NCI-H2196 (cell line): ENCODE results near the gene KCTD5.
A peak's percentile ranks its signal among the peaks of the same experiment; 100 is the strongest.

ENCODE experiments used
- DNase-seq: peaks from one replicate; lab custom pipeline; 2025; ENCODE audit not compliant: unreplicated experiment; lab: John Stamatoyannopoulos, UW

The KCTD5 gene

DNA sequence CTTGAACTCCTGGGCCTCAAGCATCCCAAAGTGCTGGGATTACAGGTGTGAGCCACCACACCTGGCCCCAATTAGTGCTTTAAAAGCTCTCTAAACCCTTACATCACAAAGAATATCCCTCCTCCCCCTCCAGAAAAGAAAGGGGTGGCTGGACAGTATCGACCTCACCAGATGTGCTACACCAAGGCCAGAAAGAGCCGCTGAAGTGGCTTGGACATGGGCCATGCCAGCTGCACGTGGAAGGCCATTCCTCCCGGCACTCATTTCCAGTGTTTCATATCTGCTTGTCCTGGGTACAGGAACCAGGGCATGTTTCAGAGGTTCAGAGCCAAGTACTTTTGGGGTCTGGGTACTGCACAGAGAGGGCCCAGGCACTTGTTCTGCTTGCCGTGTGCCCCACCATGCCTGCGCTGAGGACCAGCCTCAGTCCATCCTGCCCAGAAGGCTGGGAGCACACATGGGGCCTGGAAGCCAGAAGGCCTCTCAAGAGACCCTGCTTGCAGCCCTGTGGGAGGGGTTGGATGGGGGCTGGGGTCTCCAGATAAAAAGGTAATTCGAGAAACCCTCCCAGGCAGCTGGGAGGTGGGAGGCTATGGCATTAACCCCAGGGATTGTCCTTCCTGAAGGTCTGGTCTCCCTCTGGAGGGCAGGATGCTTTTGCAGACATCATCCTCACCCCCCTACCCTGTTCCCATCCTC lies 66.6 kb downstream of the KCTD5 start:
- peak; percentile 91 for DNase-seq

DNA sequence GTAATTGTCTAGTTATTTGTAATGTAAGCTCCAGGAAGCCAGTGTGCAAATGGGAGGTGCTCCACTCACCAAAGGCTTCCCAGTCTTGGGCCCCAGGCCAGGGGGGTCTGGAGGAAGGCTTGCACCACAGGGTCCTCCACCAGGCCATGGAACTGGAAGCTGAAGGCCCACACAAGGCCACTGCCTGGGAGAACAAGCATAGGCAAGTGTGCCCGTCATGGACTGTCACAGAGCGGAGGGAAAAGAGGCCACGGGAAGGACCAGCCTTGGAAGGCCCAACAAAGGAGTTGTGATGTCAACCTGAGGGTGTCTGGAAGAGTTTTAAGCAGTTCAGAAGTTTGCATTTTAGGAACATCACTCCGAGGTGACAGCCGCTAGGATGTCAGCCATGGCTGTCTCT lies 67.2 kb downstream of the KCTD5 start:
- DNase-seq, result no peak

DNA sequence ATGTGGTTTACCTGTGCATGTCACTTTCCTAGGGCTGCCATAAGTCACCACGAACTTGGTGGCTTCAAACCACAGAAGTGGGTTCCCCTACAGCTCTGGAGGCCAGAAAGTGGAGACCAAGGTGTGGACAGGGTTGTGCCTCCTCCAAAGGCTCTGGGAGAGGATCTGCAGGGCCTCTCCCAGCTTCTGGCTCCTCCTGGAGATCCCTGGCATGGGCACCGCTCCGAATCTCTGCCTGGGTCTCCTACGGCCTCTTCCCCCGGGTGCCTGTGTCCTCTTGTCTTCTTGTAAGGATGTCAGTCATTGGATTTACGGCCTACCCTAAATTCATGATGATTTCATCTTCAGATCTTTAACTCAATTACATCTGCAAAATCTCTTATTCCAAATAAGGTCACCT lies 67.6 kb downstream of the KCTD5 start:
- no peak for DNase-seq

DNA sequence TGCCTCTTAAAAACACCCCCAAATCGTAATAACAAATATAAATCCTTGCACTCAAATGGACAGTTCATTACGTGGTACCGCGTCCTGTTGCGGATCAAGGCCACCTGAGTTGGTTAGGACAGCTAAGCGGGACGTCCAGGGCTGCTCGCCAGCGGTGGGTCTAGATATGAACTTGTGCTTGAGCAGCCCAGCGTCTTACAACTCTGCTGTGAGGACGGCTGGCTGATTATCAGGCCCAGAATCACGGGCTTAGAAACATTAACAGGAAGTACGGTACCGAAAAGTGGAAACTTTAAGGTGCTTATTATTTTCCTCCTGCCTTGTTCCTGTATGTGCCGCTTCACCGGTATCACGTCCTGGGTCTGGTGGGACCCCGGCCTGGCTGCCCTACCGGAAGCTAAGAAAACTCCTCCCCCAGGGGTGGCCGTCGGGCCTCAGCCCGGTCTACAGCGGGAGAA lies 69.3 kb downstream of the KCTD5 start:
- peak; percentile 37 for DNase-seq

DNA sequence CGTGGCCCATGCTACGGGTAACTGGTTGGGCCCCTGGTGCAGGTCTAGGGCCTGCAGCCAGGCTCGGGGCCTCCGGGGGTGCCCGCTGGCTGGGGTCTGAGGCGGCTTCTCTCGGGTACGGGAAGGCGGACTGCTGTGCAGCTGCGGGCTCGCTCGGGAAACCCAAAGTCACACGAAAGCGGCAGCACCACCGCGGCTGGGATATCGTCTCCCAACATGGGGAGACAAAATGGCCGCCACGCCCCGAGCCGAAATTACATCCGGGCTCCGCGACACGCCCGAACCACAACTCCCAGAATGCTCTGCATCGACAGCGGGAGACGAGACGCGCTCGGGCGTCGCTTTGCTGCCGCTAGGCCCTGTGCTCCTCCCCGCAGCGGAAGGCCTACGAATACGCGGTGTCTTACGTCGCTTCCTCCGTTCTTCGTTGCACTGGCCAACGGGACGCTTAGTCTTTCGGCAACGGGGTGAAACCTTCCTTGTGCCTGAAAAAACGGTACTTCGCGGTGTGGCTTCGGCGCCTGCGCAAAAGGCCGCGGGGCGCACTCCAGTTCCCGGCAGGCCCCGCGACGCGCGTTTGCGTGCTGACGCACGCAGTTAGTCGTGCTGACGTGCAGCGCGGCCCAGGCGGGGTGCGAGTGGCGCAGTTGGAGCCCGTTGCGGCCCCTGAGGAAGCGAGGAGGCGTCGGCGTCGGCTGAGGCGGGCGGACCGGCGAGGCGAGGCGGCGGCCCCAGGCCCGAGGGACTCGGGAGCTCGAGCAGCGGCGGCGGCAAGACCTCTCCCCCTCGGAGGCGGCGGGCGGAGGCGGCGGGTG lies 69.9 kb downstream of the KCTD5 start, which contains the start of gene SRRM2:
SRRM2 (plus strand) TSS at position 604 of the 815 bp plus-strand sequence. CDS start 3,727 bp downstream, outside the sequence.
- DNase-seq, result peak; percentile 96

DNA sequence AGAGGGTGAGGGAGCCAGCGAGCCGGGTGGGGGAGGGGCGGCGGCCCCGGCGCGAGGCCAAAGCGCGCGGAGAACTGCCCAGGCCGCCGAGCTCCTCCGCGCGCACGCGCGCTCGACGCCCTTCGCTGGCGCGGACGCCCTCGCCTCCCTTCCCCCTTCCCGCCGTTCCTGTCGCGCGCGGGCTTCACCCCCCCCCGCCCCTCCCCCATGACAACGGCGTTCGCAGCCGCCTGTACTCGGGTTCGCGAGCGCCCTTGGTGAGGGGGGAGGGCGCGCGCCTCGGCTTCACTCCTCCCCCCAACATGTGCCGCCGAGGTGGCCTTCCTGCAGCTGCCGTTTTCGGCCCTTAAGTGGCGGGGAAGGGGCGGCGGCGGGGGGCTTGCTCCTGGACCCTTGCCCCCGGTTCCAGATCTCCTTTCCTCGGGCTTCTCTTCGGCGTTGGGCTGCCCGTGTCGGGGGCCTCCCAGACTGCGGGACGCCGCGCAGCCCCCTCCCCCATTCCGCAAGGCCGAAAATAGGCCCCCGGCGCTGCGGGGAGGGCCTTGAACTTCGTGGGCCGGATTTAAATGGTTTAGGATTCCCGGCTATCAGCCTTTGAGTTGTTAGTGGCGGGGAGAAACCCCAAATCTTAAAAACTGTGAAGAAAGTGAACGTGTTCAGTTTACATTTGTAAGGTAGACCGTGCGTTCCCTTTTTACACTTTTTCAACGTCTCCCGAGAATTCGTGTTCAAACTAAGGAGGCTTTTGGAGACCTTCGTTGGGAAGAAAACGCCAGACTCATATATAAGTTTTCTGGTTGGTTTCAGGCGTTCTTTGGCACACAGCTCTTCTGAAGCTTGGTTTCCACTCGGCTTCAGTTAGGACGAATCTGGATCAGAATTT lies 70.8 kb downstream of the KCTD5 start:
- peak; percentile 87 for DNase-seq

DNA sequence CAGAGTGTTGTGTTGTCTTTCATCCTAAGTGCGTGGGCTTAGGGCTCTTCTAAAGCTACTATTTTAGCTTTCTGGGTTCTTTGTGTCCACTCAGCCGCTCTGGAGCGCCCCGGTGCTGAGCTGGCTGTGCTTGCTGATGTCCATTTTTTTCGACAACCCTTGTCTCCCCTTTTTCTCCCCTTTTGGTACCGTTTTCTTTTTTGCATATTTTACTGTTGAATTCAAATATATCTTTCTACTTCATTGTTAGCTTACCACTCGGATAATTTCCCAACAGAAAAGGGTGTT lies 71.4 kb downstream of the KCTD5 start:
- no peak for DNase-seq

DNA sequence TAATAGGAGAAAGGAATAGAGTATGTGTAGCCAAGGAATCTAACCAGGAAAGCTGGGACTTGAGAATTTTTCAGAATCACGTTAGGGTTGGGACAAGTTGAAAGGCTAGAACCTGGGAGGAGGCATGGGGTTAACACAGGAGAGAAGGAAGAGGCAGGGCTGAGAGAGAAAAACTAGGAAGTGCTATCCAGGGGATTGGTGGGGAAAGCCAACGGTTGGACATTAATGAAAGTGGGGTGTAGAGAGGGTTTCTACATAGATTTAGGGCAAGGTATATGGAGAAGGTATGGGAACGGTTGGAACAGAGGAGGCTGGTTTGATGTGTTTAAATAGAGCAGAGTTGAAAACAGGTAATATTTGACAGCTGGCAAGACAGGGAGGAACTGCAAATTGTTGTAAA lies 72.8 kb downstream of the KCTD5 start:
- no peak for DNase-seq

DNA sequence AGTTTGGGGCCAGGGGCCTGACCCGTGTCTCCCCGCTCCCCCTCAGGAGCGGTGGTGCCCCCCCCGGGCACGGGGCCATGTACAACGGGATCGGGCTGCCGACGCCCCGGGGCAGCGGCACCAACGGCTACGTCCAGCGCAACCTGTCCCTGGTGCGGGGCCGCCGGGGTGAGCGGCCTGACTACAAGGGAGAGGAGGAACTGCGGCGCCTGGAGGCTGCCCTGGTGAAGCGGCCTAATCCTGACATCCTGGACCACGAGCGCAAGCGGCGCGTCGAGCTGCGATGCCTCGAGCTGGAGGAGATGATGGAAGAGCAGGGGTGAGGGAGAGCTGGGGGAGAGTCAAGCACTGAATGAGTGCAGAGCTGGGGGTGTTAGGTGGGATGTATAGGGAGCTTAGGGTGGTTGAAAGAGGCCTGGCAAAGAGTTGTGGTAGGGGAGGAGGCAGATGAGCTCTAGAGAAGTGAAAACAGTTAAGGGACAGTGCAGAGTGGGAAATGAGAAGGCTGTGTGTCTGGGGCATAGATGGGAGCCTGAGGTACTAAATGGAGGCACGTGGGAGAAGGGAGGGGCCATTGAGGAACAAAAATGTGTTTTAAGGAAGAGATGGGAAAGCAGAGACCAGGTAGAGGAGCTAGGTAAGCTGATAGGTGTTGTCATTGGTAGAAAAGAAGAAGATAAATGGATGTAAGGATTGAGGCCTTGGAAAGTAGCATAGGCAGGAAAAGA lies 74.1 kb downstream of the KCTD5 start:
- no peak for DNase-seq

DNA sequence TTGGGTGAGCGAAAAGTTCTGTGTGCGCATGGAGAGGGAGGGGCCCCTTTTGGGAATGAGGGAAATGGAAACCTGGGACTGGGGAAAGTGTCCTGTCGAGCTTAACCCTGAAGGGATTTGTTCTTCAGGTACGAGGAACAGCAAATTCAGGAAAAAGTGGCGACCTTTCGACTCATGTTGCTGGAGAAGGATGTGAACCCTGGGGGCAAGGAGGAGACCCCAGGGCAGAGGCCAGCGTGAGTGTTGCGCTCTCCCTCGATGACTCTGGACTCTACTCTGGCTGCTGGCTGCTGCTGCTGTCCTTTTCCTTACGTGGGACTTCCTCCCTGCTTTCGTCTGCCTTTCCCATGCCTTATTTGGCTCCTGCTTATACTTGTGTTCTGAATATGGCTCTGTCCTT lies 75.0 kb downstream of the KCTD5 start:
- no peak for DNase-seq
